OCI-LY1 (cell line): ENCODE measurements around the gene MMP12.

Experiments used
- H2AFZ ChIP-seq: fragments of 200-600 bp; sonication (generic), shearing (Covaris generic); 2 replicates; pipeline ENCODE4 v1.6.0; 2014; ENCODE audit warnings: antibody characterized with exemption, mild to moderate bottlenecking, low read length
- H3F3A ChIP-seq: fragments of 200-600 bp; sonication (generic), shearing (Covaris generic); 2 replicates; pipeline ENCODE4 v1.6.0; 2014; ENCODE audit warnings: mild to moderate bottlenecking, antibody characterized with exemption, low read length, moderate library complexity; ENCODE audit not compliant: insufficient read depth
- H3K27ac ChIP-seq: fragments of 200-600 bp; sonication (generic); 2 replicates; pipeline ENCODE4 v1.5.1; 2014; ENCODE audit warnings: low read length, mixed run types, mild to moderate bottlenecking, low read depth; ENCODE audit not compliant: poor library complexity, severe bottlenecking
- H3K27me3 ChIP-seq: fragments of 200-600 bp; sonication (generic); 2 replicates; pipeline ENCODE4 v1.6.0; 2014; ENCODE audit warnings: antibody characterized with exemption, mild to moderate bottlenecking, low read length, moderate library complexity; ENCODE audit not compliant: insufficient read depth
- H3K36me3 ChIP-seq: fragments of 200-600 bp; sonication (generic); 2 replicates; pipeline ENCODE4 v1.6.1; 2014; ENCODE audit warnings: mild to moderate bottlenecking, antibody characterized with exemption, low read length, moderate library complexity, mixed read lengths; ENCODE audit not compliant: insufficient read depth
- H3K4me1 ChIP-seq: fragments of 200-600 bp; sonication (generic); 2 replicates; pipeline ENCODE4 v1.5.1; 2014; ENCODE audit warnings: mild to moderate bottlenecking, low read length, moderate library complexity; ENCODE audit not compliant: insufficient read depth, severe bottlenecking
- H3K4me2 ChIP-seq: fragments of 200-600 bp; sonication (generic), shearing (Covaris generic); 2 replicates; pipeline ENCODE4 v1.6.1; 2014; ENCODE audit warnings: low read length
- H3K4me3 ChIP-seq: fragments of 200-600 bp; sonication (generic); 2 replicates; pipeline ENCODE4 v1.5.1; 2014; ENCODE audit warnings: low read length, low read depth, mild to moderate bottlenecking, mixed read lengths; ENCODE audit not compliant: poor library complexity, severe bottlenecking
- H3K79me2 ChIP-seq: fragments of 200-600 bp; shearing (Covaris generic); 2 replicates; pipeline ENCODE4 v1.6.1; 2016; ENCODE audit warnings: mixed run types, low read length, mixed read lengths; ENCODE audit not compliant: insufficient read depth
- H3K9ac ChIP-seq: fragments of 200-600 bp; sonication (generic), shearing (Covaris generic); 2 replicates; pipeline ENCODE4 v1.6.1; 2014; ENCODE audit warnings: mild to moderate bottlenecking, low read length, mixed read lengths
- H3K9me2 ChIP-seq: fragments of 200-600 bp; sonication (generic), shearing (Covaris generic); 2 replicates; pipeline ENCODE4 v1.6.1; 2014; ENCODE audit warnings: low read depth, mild to moderate bottlenecking, low read length, mixed read lengths
- H3K9me3 ChIP-seq: fragments of 200-600 bp; shearing (Covaris generic); 2 replicates; pipeline ENCODE4 v1.6.1; 2014; ENCODE audit warnings: low read length, mixed read lengths
- H4K20me1 ChIP-seq: fragments of 200-600 bp; sonication (generic), shearing (Covaris generic); 2 replicates; pipeline ENCODE4 v1.6.0; 2016; ENCODE audit warnings: mild to moderate bottlenecking, low read length; ENCODE audit not compliant: insufficient read depth
- EZH2 ChIP-seq: fragments of 200-600 bp; sonication (generic), shearing (Covaris generic); IDR thresholded peaks from 2 replicates; pipeline ENCODE4 v1.8.0; 2017; ENCODE audit warnings: borderline replicate concordance, mixed run types, mild to moderate bottlenecking, antibody characterized with exemption, low read length, moderate library complexity, mixed read lengths
- TF ChIP-seq, protein P1 (sequence below): fragments of 200-600 bp; sonication (generic), shearing (Covaris generic); IDR thresholded peaks from 2 replicates; pipeline ENCODE4 v1.5.1; 2017; ENCODE audit warnings: mild to moderate bottlenecking, antibody characterized with exemption, low read length, moderate library complexity, mixed read lengths

MMP12 gene

DNA sequence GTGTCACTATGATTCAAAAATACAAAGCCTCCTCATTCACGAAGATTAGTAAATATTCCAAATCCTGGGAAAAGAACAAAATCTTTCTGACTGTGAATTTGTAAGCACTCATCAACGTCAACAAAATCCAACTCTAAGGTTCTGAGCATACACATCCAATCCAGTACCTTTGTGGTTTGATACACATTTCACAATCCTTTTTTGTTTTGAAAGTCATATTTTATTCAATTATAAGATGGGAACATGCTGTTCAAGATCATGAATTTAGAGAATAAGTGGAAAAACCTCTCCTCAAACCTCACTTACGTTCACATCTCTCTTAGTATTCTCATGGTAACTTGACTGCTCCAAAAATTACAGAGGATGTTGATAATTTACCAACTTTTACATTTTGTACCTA, 21.7 kb downstream of the MMP12 start:
- no peak overlapping the region for H3K4me3 ChIP-seq
- no peak overlapping the region for H3K4me2 ChIP-seq
- no peak overlapping the region for H3K9ac ChIP-seq
- H3K4me1 ChIP-seq: no peaks in the 10 kb centered on the region
- no peaks in the 10 kb centered on the region for H4K20me1 ChIP-seq
- H3K36me3 ChIP-seq: no peaks in the 10 kb centered on the region
- TF ChIP-seq, protein P1, sequence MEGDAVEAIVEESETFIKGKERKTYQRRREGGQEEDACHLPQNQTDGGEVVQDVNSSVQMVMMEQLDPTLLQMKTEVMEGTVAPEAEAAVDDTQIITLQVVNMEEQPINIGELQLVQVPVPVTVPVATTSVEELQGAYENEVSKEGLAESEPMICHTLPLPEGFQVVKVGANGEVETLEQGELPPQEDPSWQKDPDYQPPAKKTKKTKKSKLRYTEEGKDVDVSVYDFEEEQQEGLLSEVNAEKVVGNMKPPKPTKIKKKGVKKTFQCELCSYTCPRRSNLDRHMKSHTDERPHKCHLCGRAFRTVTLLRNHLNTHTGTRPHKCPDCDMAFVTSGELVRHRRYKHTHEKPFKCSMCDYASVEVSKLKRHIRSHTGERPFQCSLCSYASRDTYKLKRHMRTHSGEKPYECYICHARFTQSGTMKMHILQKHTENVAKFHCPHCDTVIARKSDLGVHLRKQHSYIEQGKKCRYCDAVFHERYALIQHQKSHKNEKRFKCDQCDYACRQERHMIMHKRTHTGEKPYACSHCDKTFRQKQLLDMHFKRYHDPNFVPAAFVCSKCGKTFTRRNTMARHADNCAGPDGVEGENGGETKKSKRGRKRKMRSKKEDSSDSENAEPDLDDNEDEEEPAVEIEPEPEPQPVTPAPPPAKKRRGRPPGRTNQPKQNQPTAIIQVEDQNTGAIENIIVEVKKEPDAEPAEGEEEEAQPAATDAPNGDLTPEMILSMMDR: no peak
- TF ChIP-seq EZH2: no peak
- no peaks in the 10 kb centered on the region for H3K9me3 ChIP-seq
- no peaks in the 10 kb centered on the region for H3K9me2 ChIP-seq
- H3K27ac ChIP-seq: no peak overlapping the region
- H3K79me2 ChIP-seq: no peaks in the 10 kb centered on the region
- H3K27me3 ChIP-seq: no peaks in the 10 kb centered on the region
- H3F3A ChIP-seq: no peaks in the 10 kb centered on the region
- H2AFZ ChIP-seq: no peak overlapping the region

DNA sequence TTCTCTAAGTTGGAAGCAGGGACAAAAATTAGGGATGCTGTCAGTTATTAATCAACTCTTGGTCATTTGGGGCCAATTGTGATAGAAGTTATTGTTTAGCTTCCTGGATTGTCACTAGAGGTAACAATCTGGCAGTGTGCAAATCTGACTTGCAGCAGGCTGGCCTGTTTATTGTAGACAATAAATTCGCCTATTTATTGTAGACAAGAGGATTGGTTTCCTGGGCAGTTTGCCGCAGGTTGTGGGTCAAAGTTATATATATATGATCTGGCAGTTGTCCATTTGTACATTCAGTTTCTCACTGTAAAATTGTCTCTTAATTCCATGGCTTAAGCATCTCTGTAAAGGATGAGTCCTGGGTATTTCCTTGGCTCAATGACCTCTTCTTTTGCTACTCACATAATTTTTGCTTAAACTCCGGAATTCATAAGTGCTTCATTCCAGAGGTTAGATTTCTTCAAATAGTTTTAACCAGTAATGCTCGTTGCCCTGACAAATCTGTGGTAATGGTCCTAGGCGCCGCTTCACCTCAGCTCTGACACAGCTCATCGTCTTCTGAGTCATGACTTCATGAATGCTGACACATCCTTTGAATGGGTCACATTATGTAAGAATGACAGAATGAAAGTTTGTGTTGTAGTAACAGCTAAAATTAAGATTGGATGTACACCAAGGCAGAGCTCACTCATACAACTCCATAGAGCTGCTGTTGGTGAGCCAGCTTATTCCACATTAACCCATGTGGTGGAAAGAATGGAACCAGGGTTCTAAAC, 23.6 kb downstream of the MMP12 start:
- H3K27me3 ChIP-seq: no peaks in the 10 kb centered on the region
- H4K20me1 ChIP-seq: no peaks in the 10 kb centered on the region
- no peak overlapping the region for H3K9ac ChIP-seq
- H3K27ac ChIP-seq: no peak overlapping the region
- no peak overlapping the region for H3K4me2 ChIP-seq
- no peaks in the 10 kb centered on the region for H3K9me3 ChIP-seq
- TF ChIP-seq EZH2: no peak
- TF ChIP-seq, protein P1: no peak
- no peaks in the 10 kb centered on the region for H3K4me1 ChIP-seq
- no peaks in the 10 kb centered on the region for H3F3A ChIP-seq
- no peaks in the 10 kb centered on the region for H3K9me2 ChIP-seq
- no peaks in the 10 kb centered on the region for H3K36me3 ChIP-seq
- H2AFZ ChIP-seq: no peak overlapping the region
- no peak overlapping the region for H3K4me3 ChIP-seq
- no peaks in the 10 kb centered on the region for H3K79me2 ChIP-seq

DNA sequence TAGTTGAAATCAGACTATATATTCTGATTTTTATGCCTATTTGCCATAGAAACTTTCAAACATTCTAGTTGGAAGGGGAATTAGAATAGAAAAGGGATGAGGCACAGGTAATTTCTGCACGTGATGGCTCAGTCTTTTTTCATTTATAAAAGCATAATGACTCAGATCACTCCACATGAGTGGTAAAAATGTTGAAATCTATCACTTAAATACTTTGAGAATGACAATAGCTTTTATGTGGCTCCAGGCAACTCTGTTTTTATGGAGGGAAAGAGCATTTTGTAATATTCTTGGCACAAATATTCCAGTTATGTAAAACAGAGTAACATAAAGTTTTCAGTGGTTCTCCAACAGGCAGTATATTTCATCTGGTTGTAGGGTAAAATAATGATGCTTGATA, 25.5 kb downstream of the MMP12 start:
- Histone ChIP-seq H3K4me3 (no peak overlapping the region), H3F3A (no peaks in the 10 kb centered on the region), H3K36me3 (no peaks in the 10 kb centered on the region), H3K9ac (no peak overlapping the region), H3K9me2 (no peaks in the 10 kb centered on the region), H3K79me2 (no peaks in the 10 kb centered on the region), H3K4me1 (no peaks in the 10 kb centered on the region), H3K27me3 (no peaks in the 10 kb centered on the region), H3K9me3 (no peaks in the 10 kb centered on the region), H3K4me2 (no peak overlapping the region), H3K27ac (no peak overlapping the region), H4K20me1 (no peaks in the 10 kb centered on the region), H2AFZ (no peak overlapping the region)
- TF ChIP-seq EZH2: no peak
- TF ChIP-seq, protein P1: no peak
